ENCODE measurements around the gene RALGPS2.

GRCh38 chr1:178749581-178750166, 24.6 kb downstream of the RALGPS2 start:
- no peak for TF ChIP-seq CTCF (conservative IDR thresholded peaks at IDR 0.05; ENCODE audit: low read depth, low read length)
- TF ChIP-seq EZH2 (IDR thresholded peaks at IDR 0.05; ENCODE audit: low read length, unreplicated experiment), result no peak
- TF ChIP-seq EZH2phosphoT487 (IDR thresholded peaks at IDR 0.05; ENCODE audit: borderline replicate concordance, low read length), result no peak

Data from PC-3 (cell line).